Measurements from ENCODE around the gene ACOT2.
"Not testable (repeated sequence)": the region's sequence is repeated elsewhere in the genome, so short reads cannot be mapped to it uniquely, and the experiment has no call there.

The ACOT2 gene

GRCh38 chr14:73545353-73545752 lies 23.7 kb upstream of the ACOT2 start:
- H3K27ac ChIP-seq (ENCODE audit: insufficient read depth, low read depth, low read length, poor library complexity, severe bottlenecking); H3K4me3 ChIP-seq (ENCODE audit: insufficient read depth, low read depth, low read length); H3K36me3 ChIP-seq (ENCODE audit: control insufficient read depth, insufficient read depth, low read length); H3K9me3 ChIP-seq (ENCODE audit: control insufficient read depth, low read length); H3K4me1 ChIP-seq (ENCODE audit: control insufficient read depth, insufficient read depth, low read length); H3K27me3 ChIP-seq (ENCODE audit: control insufficient read depth, insufficient read depth, low read length, poor library complexity, severe bottlenecking): not testable (repeated sequence)
- no CpG with 5 or more reads among the region's 1 CpG for WGBS, 2 experiments

GRCh38 chr14:73549097-73549496 lies 19.9 kb upstream of the ACOT2 start:
- no CpG with 5 or more reads among the region's 3 CpGs for WGBS, 2 experiments
- H3K9me3 ChIP-seq (ENCODE audit: control insufficient read depth, low read length); H3K36me3 ChIP-seq (ENCODE audit: control insufficient read depth, insufficient read depth, low read length); H3K4me3 ChIP-seq (ENCODE audit: insufficient read depth, low read depth, low read length); H3K4me1 ChIP-seq (ENCODE audit: control insufficient read depth, insufficient read depth, low read length); H3K27ac ChIP-seq (ENCODE audit: insufficient read depth, low read depth, low read length, poor library complexity, severe bottlenecking); H3K27me3 ChIP-seq (ENCODE audit: control insufficient read depth, insufficient read depth, low read length, poor library complexity, severe bottlenecking): not testable (repeated sequence)

GRCh38 chr14:73549889-73550524 lies 19.0 kb upstream of the ACOT2 start:
- not testable (repeated sequence) for H3K36me3 ChIP-seq (ENCODE audit: control insufficient read depth, insufficient read depth, low read length); H3K9me3 ChIP-seq (ENCODE audit: control insufficient read depth, low read length); H3K4me3 ChIP-seq (ENCODE audit: insufficient read depth, low read depth, low read length); H3K27ac ChIP-seq (ENCODE audit: insufficient read depth, low read depth, low read length, poor library complexity, severe bottlenecking); H3K4me1 ChIP-seq (ENCODE audit: control insufficient read depth, insufficient read depth, low read length); H3K27me3 ChIP-seq (ENCODE audit: control insufficient read depth, insufficient read depth, low read length, poor library complexity, severe bottlenecking)
- 94% methylated on average over 3 of the region's 6 CpGs; no CpG with 5 or more reads in 1 of the 2 experiments for WGBS, 2 experiments

- Histone ChIP-seq H3K9me3 (ENCODE audit: control insufficient read depth, low read length) (no peaks in the 10 kb centered on the region), H3K4me3 (ENCODE audit: insufficient read depth, low read depth, low read length) (no peak overlapping the region), H3K27me3 (ENCODE audit: control insufficient read depth, insufficient read depth, low read length, poor library complexity, severe bottlenecking) (no peaks in the 10 kb centered on the region), H3K4me1 (ENCODE audit: control insufficient read depth, insufficient read depth, low read length) (no peaks in the 10 kb centered on the region), H3K36me3 (ENCODE audit: control insufficient read depth, insufficient read depth, low read length) (no peaks in the 10 kb centered on the region), H3K27ac (ENCODE audit: insufficient read depth, low read depth, low read length, poor library complexity, severe bottlenecking) (no peak overlapping the region)
- 62 to 71% methylated on average over 4 of the region's 4 CpGs for WGBS, 2 experiments
These were observed 15.2 kb upstream of the ACOT2 start for GRCh38 chr14:73553845-73554244.

GRCh38 chr14:73557201-73557600 lies 11.8 kb upstream of the ACOT2 start:
- 75 to 81% methylated on average over 1 of the region's 2 CpGs for WGBS, 2 experiments
- not testable (repeated sequence) for H3K4me1 ChIP-seq (ENCODE audit: control insufficient read depth, insufficient read depth, low read length)

GRCh38 chr14:73558238-73558637 lies 10.8 kb upstream of the ACOT2 start:
- not testable (repeated sequence) for H3K27me3 ChIP-seq (ENCODE audit: control insufficient read depth, insufficient read depth, low read length, poor library complexity, severe bottlenecking); H3K4me3 ChIP-seq (ENCODE audit: insufficient read depth, low read depth, low read length); H3K27ac ChIP-seq (ENCODE audit: insufficient read depth, low read depth, low read length, poor library complexity, severe bottlenecking); H3K9me3 ChIP-seq (ENCODE audit: control insufficient read depth, low read length); H3K4me1 ChIP-seq (ENCODE audit: control insufficient read depth, insufficient read depth, low read length); H3K36me3 ChIP-seq (ENCODE audit: control insufficient read depth, insufficient read depth, low read length)
- WGBS, 2 experiments = no CpG with 5 or more reads among the region's 2 CpGs

More at GRCh38 chr14:73557201-73557600, 11.8 kb upstream of the ACOT2 start:
- not testable (repeated sequence) for H3K27ac ChIP-seq (ENCODE audit: insufficient read depth, low read depth, low read length, poor library complexity, severe bottlenecking); H3K4me3 ChIP-seq (ENCODE audit: insufficient read depth, low read depth, low read length); H3K36me3 ChIP-seq (ENCODE audit: control insufficient read depth, insufficient read depth, low read length); H3K9me3 ChIP-seq (ENCODE audit: control insufficient read depth, low read length); H3K27me3 ChIP-seq (ENCODE audit: control insufficient read depth, insufficient read depth, low read length, poor library complexity, severe bottlenecking)

- H3K4me3 ChIP-seq (ENCODE audit: insufficient read depth, low read depth, low read length); H3K27me3 ChIP-seq (ENCODE audit: control insufficient read depth, insufficient read depth, low read length, poor library complexity, severe bottlenecking); H3K36me3 ChIP-seq (ENCODE audit: control insufficient read depth, insufficient read depth, low read length); H3K4me1 ChIP-seq (ENCODE audit: control insufficient read depth, insufficient read depth, low read length); H3K27ac ChIP-seq (ENCODE audit: insufficient read depth, low read depth, low read length, poor library complexity, severe bottlenecking); H3K9me3 ChIP-seq (ENCODE audit: control insufficient read depth, low read length): not testable (repeated sequence)
- 94 to 99% methylated on average over 7 of the region's 7 CpGs for WGBS, 2 experiments
These were observed 6.8 kb upstream of the ACOT2 start for GRCh38 chr14:73562256-73562655.

GRCh38 chr14:73562696-73563095 lies 6.3 kb upstream of the ACOT2 start:
- H3K4me1 ChIP-seq (ENCODE audit: control insufficient read depth, insufficient read depth, low read length); H3K36me3 ChIP-seq (ENCODE audit: control insufficient read depth, insufficient read depth, low read length); H3K9me3 ChIP-seq (ENCODE audit: control insufficient read depth, low read length); H3K4me3 ChIP-seq (ENCODE audit: insufficient read depth, low read depth, low read length); H3K27ac ChIP-seq (ENCODE audit: insufficient read depth, low read depth, low read length, poor library complexity, severe bottlenecking); H3K27me3 ChIP-seq (ENCODE audit: control insufficient read depth, insufficient read depth, low read length, poor library complexity, severe bottlenecking): not testable (repeated sequence)
- WGBS, 2 experiments = 94 to 97% methylated on average over 6 of the region's 6 CpGs

GRCh38 chr14:73566431-73566830 lies 2.6 kb upstream of the ACOT2 start:
- H3K27me3 ChIP-seq (ENCODE audit: control insufficient read depth, insufficient read depth, low read length, poor library complexity, severe bottlenecking) = peaks cover 19% of the 10 kb centered on the region
- 92 to 94% methylated on average over 18 of the region's 18 CpGs for WGBS, 2 experiments
- H3K4me3 ChIP-seq (ENCODE audit: insufficient read depth, low read depth, low read length); H3K27ac ChIP-seq (ENCODE audit: insufficient read depth, low read depth, low read length, poor library complexity, severe bottlenecking); H3K36me3 ChIP-seq (ENCODE audit: control insufficient read depth, insufficient read depth, low read length); H3K4me1 ChIP-seq (ENCODE audit: control insufficient read depth, insufficient read depth, low read length); H3K9me3 ChIP-seq (ENCODE audit: control insufficient read depth, low read length): not testable (repeated sequence)

GRCh38 chr14:73566935-73567334 lies 2.1 kb upstream of the ACOT2 start:
- H3K36me3 ChIP-seq (ENCODE audit: control insufficient read depth, insufficient read depth, low read length); H3K4me3 ChIP-seq (ENCODE audit: insufficient read depth, low read depth, low read length); H3K27ac ChIP-seq (ENCODE audit: insufficient read depth, low read depth, low read length, poor library complexity, severe bottlenecking); H3K4me1 ChIP-seq (ENCODE audit: control insufficient read depth, insufficient read depth, low read length); H3K9me3 ChIP-seq (ENCODE audit: control insufficient read depth, low read length): not testable (repeated sequence)
- peaks cover 19% of the 10 kb centered on the region for H3K27me3 ChIP-seq (ENCODE audit: control insufficient read depth, insufficient read depth, low read length, poor library complexity, severe bottlenecking)
- 88 to 97% methylated on average over 6 of the region's 6 CpGs for WGBS, 2 experiments

GRCh38 chr14:73567358-73567757 lies 1.7 kb upstream of the ACOT2 start:
- no peaks in the 10 kb centered on the region for H3K4me1 ChIP-seq (ENCODE audit: control insufficient read depth, insufficient read depth, low read length)
- H3K9me3 ChIP-seq (ENCODE audit: control insufficient read depth, low read length) = no peaks in the 10 kb centered on the region
- peaks cover 19% of the 10 kb centered on the region for H3K27me3 ChIP-seq (ENCODE audit: control insufficient read depth, insufficient read depth, low read length, poor library complexity, severe bottlenecking)
- H3K4me3 ChIP-seq (ENCODE audit: insufficient read depth, low read depth, low read length) = no peak overlapping the region
- no peak overlapping the region for H3K27ac ChIP-seq (ENCODE audit: insufficient read depth, low read depth, low read length, poor library complexity, severe bottlenecking)
- WGBS, 2 experiments = 92 to 93% methylated on average over 7 of the region's 7 CpGs
- H3K36me3 ChIP-seq (ENCODE audit: control insufficient read depth, insufficient read depth, low read length) = no peaks in the 10 kb centered on the region
